ENCODE data around the gene EZH1.

EZH1 gene

GRCh38 chr17:42681976-42682721 is 62.7 kb downstream of the EZH1 start, which contains the start of gene CNTNAP1:
CNTNAP1 (plus strand) TSS chr17:42682531; CDS start chr17:42682830, 299 bp downstream.
- peak; percentile 47 for DNase-seq (ENCODE audit: low read depth)

- peak; percentile 61 for DNase-seq (ENCODE audit: low read depth)
Measured at GRCh38 chr17:42680331-42680808, 64.5 kb downstream of the EZH1 start.

GRCh38 chr17:42679492-42680330 is 65.1 kb downstream of the EZH1 start:
- DNase-seq (ENCODE audit: low read depth), result peak; percentile 62

- peak; percentile 59 for DNase-seq (ENCODE audit: low read depth)
Measured at GRCh38 chr17:42678951-42679491, 65.8 kb downstream of the EZH1 start.

GRCh38 chr17:42677921-42678781 is 66.7 kb downstream of the EZH1 start:
- DNase-seq (ENCODE audit: low read depth), result peak; percentile 73

GRCh38 chr17:42677012-42677857 is 67.6 kb downstream of the EZH1 start:
- peak; percentile 99 for DNase-seq (ENCODE audit: low read depth)

- DNase-seq (ENCODE audit: low read depth), result no peak
Measured at GRCh38 chr17:42676424-42677011, 68.3 kb downstream of the EZH1 start, which contains the start of gene PLEKHH3. PLEKHH3 (minus strand) TSS chr17:42676994; CDS start chr17:42676563, 431 bp downstream.

GRCh38 chr17:42675965-42676423 is 68.8 kb downstream of the EZH1 start:
- DNase-seq (ENCODE audit: low read depth), result peak; percentile 34

- DNase-seq (ENCODE audit: low read depth), result no peak
Measured at GRCh38 chr17:42675348-42675964, 69.4 kb downstream of the EZH1 start.

GRCh38 chr17:42674755-42675347 is 70.0 kb downstream of the EZH1 start:
- DNase-seq (ENCODE audit: low read depth), result no peak

- DNase-seq (ENCODE audit: low read depth), result peak; percentile 69
Measured at GRCh38 chr17:42673885-42674754, 70.7 kb downstream of the EZH1 start.

GRCh38 chr17:42673266-42673884 is 71.5 kb downstream of the EZH1 start:
- no peak for DNase-seq (ENCODE audit: low read depth)

GRCh38 chr17:42672038-42672437 is 72.8 kb downstream of the EZH1 start:
- no peak for DNase-seq (ENCODE audit: low read depth)

GRCh38 chr17:42670789-42671657 is 73.8 kb downstream of the EZH1 start:
- DNase-seq (ENCODE audit: low read depth), result no peak

- peak; percentile 5 for DNase-seq (ENCODE audit: low read depth)
Measured at GRCh38 chr17:42669977-42670788, 74.7 kb downstream of the EZH1 start.

- no peak for DNase-seq (ENCODE audit: low read depth)
Measured at GRCh38 chr17:42669705-42669976, 75.2 kb downstream of the EZH1 start.
